Kidney capillary endothelial cell (primary cell): Measurements from ENCODE around the gene ITPA.

Source experiments
- DNase-seq: peaks from one replicate; pipeline ENCODE4 v3.0.0-alpha.2; 2018; ENCODE audit warnings: low spot score

The ITPA gene

DNA sequence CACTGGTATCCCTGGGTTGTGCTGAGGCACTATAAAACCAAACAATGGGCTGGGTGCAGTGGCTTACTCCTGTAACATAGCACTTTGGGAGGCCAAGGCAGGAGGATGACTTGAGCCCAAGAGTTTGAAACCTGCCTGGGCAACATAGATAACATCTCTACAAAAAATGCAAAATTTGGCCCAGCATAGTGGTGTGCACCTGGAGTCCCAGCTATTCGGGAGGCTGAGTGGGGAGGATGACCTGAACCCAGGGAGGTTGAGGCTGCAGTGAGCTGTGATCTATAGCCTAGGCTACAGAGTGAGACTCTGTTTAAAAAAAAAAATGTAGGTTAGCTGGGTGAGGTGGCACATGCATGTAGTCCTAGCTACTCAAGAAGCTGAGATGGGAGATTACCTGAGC, 37.4 kb downstream of the ITPA start:
- no peak for DNase-seq

DNA sequence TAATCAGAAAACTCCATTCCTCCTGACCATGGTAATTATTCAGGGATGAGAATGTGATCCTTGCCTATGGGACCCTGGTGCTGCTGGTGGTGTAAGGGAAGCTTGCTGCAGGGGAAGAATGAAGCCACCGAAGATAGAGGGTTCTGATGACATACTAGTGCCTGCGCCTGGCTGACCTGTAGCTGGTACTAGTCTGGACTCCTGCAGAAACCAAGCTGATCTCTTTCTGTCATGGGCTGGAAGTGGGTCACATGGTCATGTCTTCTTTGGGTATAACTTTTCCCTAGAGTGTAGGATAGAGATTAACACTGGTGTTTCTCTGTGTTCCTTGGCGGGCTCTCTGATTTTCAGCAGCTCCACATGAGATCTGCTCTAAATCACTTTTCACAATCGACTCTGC, 38.3 kb downstream of the ITPA start:
- no peak for DNase-seq

DNA sequence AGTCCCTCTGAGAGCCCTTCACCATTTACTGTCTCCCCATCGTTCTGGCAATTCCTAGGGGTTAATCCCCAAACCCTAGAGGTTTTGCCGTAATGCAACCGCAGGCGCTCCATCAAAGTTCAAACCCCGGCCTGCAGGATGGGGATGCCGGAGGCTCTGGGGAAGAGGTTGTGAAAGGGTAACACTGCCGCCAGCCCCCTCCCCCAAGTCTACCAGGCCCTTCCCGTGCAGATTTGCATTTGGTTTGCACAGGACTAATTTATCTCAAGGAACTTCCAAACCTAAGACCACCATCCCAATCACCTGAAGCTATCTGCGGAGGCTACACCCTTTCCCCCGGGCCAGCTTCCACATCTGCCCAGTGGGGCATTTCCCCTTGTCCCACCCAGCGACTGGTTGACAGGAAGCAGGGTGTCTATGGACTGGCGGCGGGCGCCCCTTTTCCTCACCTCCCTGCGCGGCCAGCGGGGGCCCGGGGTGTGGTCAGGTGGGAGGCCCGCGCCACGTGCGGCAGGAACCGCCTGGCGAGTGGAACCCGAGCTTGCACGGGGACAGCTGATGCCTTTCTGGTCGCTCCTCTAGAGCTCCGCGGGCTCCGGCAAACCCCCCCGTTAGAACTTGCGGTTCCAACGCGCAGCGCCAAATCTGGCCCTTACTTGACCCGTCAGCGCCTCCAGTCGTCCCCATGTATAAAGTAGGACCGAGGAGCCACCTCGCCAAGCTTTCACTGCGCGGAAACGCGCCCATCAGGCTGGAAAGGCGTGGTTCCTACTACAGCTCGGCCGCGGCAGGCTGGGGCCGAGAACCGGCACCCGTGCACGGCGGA, 39.1 kb downstream of the ITPA start:
- no peak for DNase-seq

DNA sequence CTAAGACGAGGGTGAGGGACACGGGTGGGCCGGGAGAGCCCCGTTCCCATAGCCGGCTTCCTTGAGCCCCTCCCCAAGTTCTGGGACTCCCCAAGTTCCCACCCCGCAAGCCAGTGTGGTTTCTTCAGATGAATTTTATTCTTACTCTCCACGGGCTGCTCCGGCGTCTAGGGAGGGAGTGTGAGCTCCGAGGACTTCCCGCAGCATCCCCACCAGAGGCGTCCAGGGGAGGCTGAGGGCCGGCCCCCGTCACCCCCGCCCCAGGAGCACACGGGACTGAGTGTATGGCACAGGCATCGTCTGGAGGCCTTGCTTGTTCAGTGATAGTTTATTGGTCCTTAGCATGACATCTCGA, 39.7 kb downstream of the ITPA start:
- DNase-seq: no peak

DNA sequence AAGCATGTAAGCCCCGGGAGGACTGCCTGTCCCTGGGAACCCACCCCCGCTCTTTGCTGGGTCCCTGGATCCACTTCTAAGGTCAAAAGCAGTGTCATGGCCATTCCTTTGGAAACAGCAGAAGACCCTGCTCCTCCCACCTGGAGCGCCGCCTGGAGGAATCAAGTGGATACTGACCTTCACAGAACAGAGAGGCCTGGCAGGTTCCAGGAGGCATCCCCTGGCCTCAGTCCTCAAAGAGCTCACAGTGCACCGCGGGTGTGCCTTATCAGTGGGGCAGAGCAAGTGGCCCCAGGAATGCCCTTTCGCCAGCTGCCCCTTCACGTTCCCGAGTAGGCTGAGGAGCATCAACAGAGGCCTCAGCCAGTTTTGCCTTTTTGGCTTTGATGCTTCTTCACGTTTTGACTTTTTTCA, 40.8 kb downstream of the ITPA start:
- no peak for DNase-seq

DNA sequence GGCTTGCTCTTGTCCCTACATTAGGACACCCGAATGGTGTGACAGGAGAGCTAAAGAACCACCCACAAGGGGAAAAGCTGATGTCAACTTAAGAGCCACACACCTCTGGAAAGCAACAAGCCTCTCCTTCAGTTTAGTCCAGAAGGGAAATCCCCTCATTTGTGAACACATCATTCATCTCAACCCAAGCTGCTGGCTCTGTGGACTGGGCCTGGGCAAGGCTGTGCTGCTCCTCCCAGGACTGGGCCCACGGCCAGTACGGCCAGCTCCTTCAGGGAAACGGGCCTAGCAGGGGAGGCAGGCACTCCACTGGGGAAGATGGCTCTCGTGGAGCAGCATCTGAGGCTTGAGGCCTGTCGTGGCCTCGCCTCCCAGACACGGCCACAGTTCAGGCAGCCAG, 42.5 kb downstream of the ITPA start:
- DNase-seq: no peak

DNA sequence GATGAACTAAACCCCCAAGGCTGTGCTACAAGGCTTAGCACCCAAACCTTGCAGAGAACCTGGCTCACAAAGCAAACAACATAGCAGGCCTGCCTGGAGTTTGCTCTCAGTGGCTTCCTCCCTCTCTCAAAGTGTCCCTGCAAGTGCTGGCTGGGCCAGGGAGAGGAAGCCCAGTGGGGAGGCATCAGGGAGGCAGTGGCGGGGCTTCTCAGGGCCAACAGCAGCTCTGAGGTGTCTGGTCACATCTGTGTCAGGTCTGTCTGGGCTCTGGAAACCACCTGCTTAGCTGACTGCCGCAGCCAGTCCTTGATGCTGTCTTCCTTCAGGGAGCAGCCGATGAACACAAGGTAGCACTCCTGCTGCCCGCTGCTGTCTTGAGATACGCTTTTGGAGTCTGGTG, 46.4 kb downstream of the ITPA start:
- no peak for DNase-seq

DNA sequence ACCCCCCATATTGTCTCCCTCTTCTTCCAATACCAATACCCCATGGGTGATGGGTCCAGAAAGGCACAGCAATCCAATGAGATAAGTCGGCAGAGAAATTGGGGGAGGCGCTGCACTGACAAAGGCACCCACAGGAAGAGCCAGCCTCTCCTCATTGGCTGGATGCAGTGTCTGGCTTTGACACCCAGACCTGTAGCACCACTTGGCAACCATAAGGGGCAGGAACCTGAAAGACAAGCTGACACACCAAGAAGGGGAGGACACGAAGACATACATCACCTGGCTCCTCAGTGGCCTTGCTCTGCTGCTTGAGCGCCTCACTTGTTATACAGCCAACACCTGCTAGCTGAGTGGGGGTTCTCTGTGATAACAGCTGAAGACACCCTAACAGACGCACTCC, 49.1 kb downstream of the ITPA start:
- DNase-seq: no peak

DNA sequence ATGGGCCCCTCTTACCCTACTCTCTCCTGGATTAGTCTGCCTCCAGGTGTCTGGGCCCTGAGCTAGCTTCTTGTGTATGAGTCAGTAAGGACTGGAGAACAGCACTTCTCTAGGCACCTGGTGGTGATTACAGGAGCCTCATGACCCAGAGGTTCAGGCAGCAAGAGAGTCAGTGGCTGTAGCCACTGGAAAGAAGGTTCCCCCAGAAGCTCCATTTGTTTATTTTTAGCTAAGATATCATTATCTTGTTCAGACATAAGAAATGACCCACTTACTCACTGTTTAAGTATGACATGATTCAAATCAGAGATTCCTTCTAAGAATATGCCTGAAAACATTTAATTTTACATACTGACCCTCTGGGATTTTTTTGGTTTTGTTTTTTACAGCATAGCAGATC, 53.3 kb downstream of the ITPA start:
- no peak for DNase-seq

DNA sequence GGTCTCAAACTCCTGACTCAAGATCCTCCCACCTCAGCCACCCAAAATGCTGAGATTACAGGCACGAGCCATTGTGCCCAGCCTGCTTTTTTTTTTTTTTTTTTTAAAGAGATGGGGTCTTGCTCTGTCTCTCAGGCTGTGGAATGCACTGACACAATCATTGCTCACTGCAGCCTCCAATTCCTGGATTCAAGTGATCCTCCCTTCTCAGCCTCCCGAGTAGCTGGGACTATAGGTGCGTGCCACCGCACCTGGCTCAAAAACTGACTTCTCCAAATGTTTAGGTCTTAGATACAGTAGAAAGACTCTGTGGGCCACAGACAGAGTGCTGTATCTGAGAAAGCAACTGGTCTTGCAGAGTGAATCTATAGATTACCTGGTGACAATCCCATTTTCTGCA, 60.8 kb downstream of the ITPA start:
- DNase-seq: no peak

DNA sequence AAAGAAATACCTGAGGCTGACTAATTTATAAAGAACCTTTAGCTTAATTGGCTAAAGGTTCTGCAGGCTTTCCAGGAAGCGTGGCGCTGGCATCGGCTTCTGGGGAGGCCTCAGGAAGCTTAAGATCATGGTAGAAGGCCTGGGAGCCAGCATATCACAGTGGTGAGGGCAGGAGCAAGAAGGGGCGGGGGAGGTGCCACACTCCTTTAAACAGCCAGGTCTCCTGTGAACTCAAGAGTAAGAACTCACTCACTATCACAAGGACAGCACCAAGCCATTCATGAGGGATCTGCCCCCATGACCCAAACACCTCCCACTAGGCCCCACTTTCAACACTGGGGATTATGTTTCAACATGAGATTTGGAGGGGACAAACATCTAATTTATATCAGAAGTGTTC, 64.1 kb downstream of the ITPA start:
- no peak for DNase-seq
